ENCODE results near the gene SLC25A21.

SLC25A21 gene

GRCh38 chr14:37122288-37122687 is 50.1 kb downstream of the SLC25A21 start:
- Histone ChIP-seq H3K18ac (ENCODE audit: low read length) (no peak overlapping the region), H2BK120ac (ENCODE audit: low read depth, low read length) (no peak overlapping the region), H3K4me2 (ENCODE audit: insufficient read depth, low read length, poor library complexity, severe bottlenecking) (no peak overlapping the region), H3K4me3 (ENCODE audit: low read length in 2 of 2) (no peak overlapping the region), H3K79me1 (ENCODE audit: low read depth, low read length) (no peaks in the 10 kb centered on the region), H2BK12ac (ENCODE audit: low read length) (no peak overlapping the region), H2BK15ac (ENCODE audit: low read length) (no peak overlapping the region), H3K27ac (replicated peaks; ENCODE audit: low read length) (no peak overlapping the region), H3K36me3 (replicated peaks in 1 of 2; ENCODE audit: control insufficient read depth in 2 of 2, insufficient read depth in 2 of 2, low read length in 2 of 2) (no peaks in the 10 kb centered on the region), H3K23ac (ENCODE audit: low read depth, low read length, poor library complexity) (no peak overlapping the region), H2AFZ (ENCODE audit: low read length) (no peak overlapping the region), H4K8ac (ENCODE audit: low read depth, low read length) (no peak overlapping the region), H3K9ac (ENCODE audit: low read depth, low read length, poor library complexity) (no peak overlapping the region), H3K4me1 (ENCODE audit: control insufficient read depth in 2 of 2, insufficient read depth in 1 of 2, low read depth in 1 of 2, low read length in 2 of 2) (peaks cover 0 to 2% of the 10 kb centered on the region in 2 donors), H2BK5ac (ENCODE audit: low read length) (no peak overlapping the region), H2AK5ac (ENCODE audit: low read depth, low read length) (no peak overlapping the region), H3K27me3 (ENCODE audit: control insufficient read depth in 3 of 3, insufficient read depth in 3 of 3, low read depth in 1 of 3, low read length in 3 of 3) (no peaks in the 10 kb centered on the region), H3K14ac (ENCODE audit: low read length) (no peak overlapping the region), H3K4ac (ENCODE audit: low read length) (no peak overlapping the region), H4K91ac (ENCODE audit: low read depth, low read length, poor library complexity) (no peak overlapping the region), H3K9me3 (replicated peaks in 1 of 2; ENCODE audit: control insufficient read depth in 2 of 2, insufficient read depth in 1 of 2, low read depth in 1 of 2, low read length in 2 of 2) (peaks cover 0 to 7% of the 10 kb centered on the region in 2 donors)
- WGBS, 2 donors (ENCODE audit: extremely low coverage in 2 of 2, insufficient read length in 2 of 2, insufficient replicate concordance in 1 of 2), result no CpG with 5 or more reads among the region's 3 CpGs
- no peak for DNase-seq (ENCODE audit: low spot score)

GRCh38 chr14:37118673-37119366 is 53.6 kb downstream of the SLC25A21 start:
- Histone ChIP-seq H2BK12ac (ENCODE audit: low read length) (no peak overlapping the region), H3K79me1 (ENCODE audit: low read depth, low read length) (no peaks in the 10 kb centered on the region), H3K18ac (ENCODE audit: low read length) (no peak overlapping the region), H3K14ac (ENCODE audit: low read length) (no peak overlapping the region), H3K27me3 (ENCODE audit: control insufficient read depth in 3 of 3, insufficient read depth in 3 of 3, low read depth in 1 of 3, low read length in 3 of 3) (no peaks in the 10 kb centered on the region), H2BK15ac (ENCODE audit: low read length) (no peak overlapping the region), H4K8ac (ENCODE audit: low read depth, low read length) (no peak overlapping the region), H3K4me3 (ENCODE audit: low read length in 2 of 2) (no peak overlapping the region), H3K9ac (ENCODE audit: low read depth, low read length, poor library complexity) (no peak overlapping the region), H3K4me1 (ENCODE audit: control insufficient read depth in 2 of 2, insufficient read depth in 1 of 2, low read depth in 1 of 2, low read length in 2 of 2) (peaks cover 0 to 2% of the 10 kb centered on the region in 2 donors), H2BK120ac (ENCODE audit: low read depth, low read length) (no peak overlapping the region), H4K91ac (ENCODE audit: low read depth, low read length, poor library complexity) (no peak overlapping the region), H3K36me3 (replicated peaks in 1 of 2; ENCODE audit: control insufficient read depth in 2 of 2, insufficient read depth in 2 of 2, low read length in 2 of 2) (no peaks in the 10 kb centered on the region), H3K4ac (ENCODE audit: low read length) (no peak overlapping the region), H2AK5ac (ENCODE audit: low read depth, low read length) (no peak overlapping the region), H2AFZ (ENCODE audit: low read length) (no peak overlapping the region), H3K4me2 (ENCODE audit: insufficient read depth, low read length, poor library complexity, severe bottlenecking) (no peak overlapping the region), H2BK5ac (ENCODE audit: low read length) (no peak overlapping the region), H3K9me3 (replicated peaks in 1 of 2; ENCODE audit: control insufficient read depth in 2 of 2, insufficient read depth in 1 of 2, low read depth in 1 of 2, low read length in 2 of 2) (peaks cover 0 to 7% of the 10 kb centered on the region in 2 donors), H3K27ac (replicated peaks; ENCODE audit: low read length) (no peak overlapping the region), H3K23ac (ENCODE audit: low read depth, low read length, poor library complexity) (no peak overlapping the region)
- no peak for DNase-seq (ENCODE audit: low spot score)
- no CpG with 5 or more reads among the region's 4 CpGs for WGBS, 2 donors (ENCODE audit: extremely low coverage in 2 of 2, insufficient read length in 2 of 2, insufficient replicate concordance in 1 of 2)

GRCh38 chr14:37116933-37117849 is 55.2 kb downstream of the SLC25A21 start:
- no peaks in the 10 kb centered on the region for H3K36me3 ChIP-seq (replicated peaks in 1 of 2; ENCODE audit: control insufficient read depth in 2 of 2, insufficient read depth in 2 of 2, low read length in 2 of 2)
- no CpG with 5 or more reads among the region's 5 CpGs for WGBS, 2 donors (ENCODE audit: extremely low coverage in 2 of 2, insufficient read length in 2 of 2, insufficient replicate concordance in 1 of 2)
- no peaks in the 10 kb centered on the region for H3K4me1 ChIP-seq (ENCODE audit: control insufficient read depth in 2 of 2, insufficient read depth in 1 of 2, low read depth in 1 of 2, low read length in 2 of 2)
- H3K18ac ChIP-seq (ENCODE audit: low read length), result no peak overlapping the region
- no peak overlapping the region for H3K27ac ChIP-seq (replicated peaks; ENCODE audit: low read length)
- H2AK5ac ChIP-seq (ENCODE audit: low read depth, low read length), result no peak overlapping the region
- no peak for DNase-seq (ENCODE audit: low spot score)
- no peak overlapping the region for H3K9ac ChIP-seq (ENCODE audit: low read depth, low read length, poor library complexity)
- no peaks in the 10 kb centered on the region for H3K27me3 ChIP-seq (ENCODE audit: control insufficient read depth in 3 of 3, insufficient read depth in 3 of 3, low read depth in 1 of 3, low read length in 3 of 3)
- H3K14ac ChIP-seq (ENCODE audit: low read length), result no peak overlapping the region
- no peak overlapping the region for H2BK120ac ChIP-seq (ENCODE audit: low read depth, low read length)
- H2BK12ac ChIP-seq (ENCODE audit: low read length), result no peak overlapping the region
- H4K91ac ChIP-seq (ENCODE audit: low read depth, low read length, poor library complexity), result no peak overlapping the region
- H4K8ac ChIP-seq (ENCODE audit: low read depth, low read length), result no peak overlapping the region
- H2AFZ ChIP-seq (ENCODE audit: low read length), result no peak overlapping the region
- no peak overlapping the region for H3K23ac ChIP-seq (ENCODE audit: low read depth, low read length, poor library complexity)
- peaks cover 0 to 7% of the 10 kb centered on the region in 2 donors for H3K9me3 ChIP-seq (replicated peaks in 1 of 2; ENCODE audit: control insufficient read depth in 2 of 2, insufficient read depth in 1 of 2, low read depth in 1 of 2, low read length in 2 of 2)
- H3K4ac ChIP-seq (ENCODE audit: low read length), result no peak overlapping the region
- no peak overlapping the region for H3K4me3 ChIP-seq (ENCODE audit: low read length in 2 of 2)
- H2BK5ac ChIP-seq (ENCODE audit: low read length), result no peak overlapping the region
- no peak overlapping the region for H3K4me2 ChIP-seq (ENCODE audit: insufficient read depth, low read length, poor library complexity, severe bottlenecking)
- H2BK15ac ChIP-seq (ENCODE audit: low read length), result no peak overlapping the region
- H3K79me1 ChIP-seq (ENCODE audit: low read depth, low read length), result no peaks in the 10 kb centered on the region

- H3K14ac ChIP-seq (ENCODE audit: low read length), result no peak overlapping the region
- H3K9ac ChIP-seq (ENCODE audit: low read depth, low read length, poor library complexity), result no peak overlapping the region
- H3K9me3 ChIP-seq (replicated peaks in 1 of 2; ENCODE audit: control insufficient read depth in 2 of 2, insufficient read depth in 1 of 2, low read depth in 1 of 2, low read length in 2 of 2), result peaks cover 0 to 7% of the 10 kb centered on the region in 2 donors
- H3K18ac ChIP-seq (ENCODE audit: low read length), result no peak overlapping the region
- no peak overlapping the region for H3K4me2 ChIP-seq (ENCODE audit: insufficient read depth, low read length, poor library complexity, severe bottlenecking)
- no peaks in the 10 kb centered on the region for H3K36me3 ChIP-seq (replicated peaks in 1 of 2; ENCODE audit: control insufficient read depth in 2 of 2, insufficient read depth in 2 of 2, low read length in 2 of 2)
- H2BK12ac ChIP-seq (ENCODE audit: low read length), result no peak overlapping the region
- H4K91ac ChIP-seq (ENCODE audit: low read depth, low read length, poor library complexity), result no peak overlapping the region
- no peak overlapping the region for H3K4me3 ChIP-seq (ENCODE audit: low read length in 2 of 2)
- no peak overlapping the region for H2AK5ac ChIP-seq (ENCODE audit: low read depth, low read length)
- H3K27me3 ChIP-seq (ENCODE audit: control insufficient read depth in 3 of 3, insufficient read depth in 3 of 3, low read depth in 1 of 3, low read length in 3 of 3), result no peaks in the 10 kb centered on the region
- H2BK5ac ChIP-seq (ENCODE audit: low read length), result no peak overlapping the region
- H3K23ac ChIP-seq (ENCODE audit: low read depth, low read length, poor library complexity), result no peak overlapping the region
- H3K4ac ChIP-seq (ENCODE audit: low read length), result no peak overlapping the region
- no peak overlapping the region for H2AFZ ChIP-seq (ENCODE audit: low read length)
- no peak overlapping the region for H3K27ac ChIP-seq (replicated peaks; ENCODE audit: low read length)
- no peak overlapping the region for H2BK15ac ChIP-seq (ENCODE audit: low read length)
- no peak overlapping the region for H2BK120ac ChIP-seq (ENCODE audit: low read depth, low read length)
- no peaks in the 10 kb centered on the region for H3K4me1 ChIP-seq (ENCODE audit: control insufficient read depth in 2 of 2, insufficient read depth in 1 of 2, low read depth in 1 of 2, low read length in 2 of 2)
- H3K79me1 ChIP-seq (ENCODE audit: low read depth, low read length), result no peaks in the 10 kb centered on the region
- DNase-seq (ENCODE audit: low spot score), result no peak
- WGBS, 2 donors (ENCODE audit: extremely low coverage in 2 of 2, insufficient read length in 2 of 2, insufficient replicate concordance in 1 of 2), result no CpG with 5 or more reads among the region's 1 CpG
- no peak overlapping the region for H4K8ac ChIP-seq (ENCODE audit: low read depth, low read length)
These were observed 57.0 kb downstream of the SLC25A21 start for GRCh38 chr14:37115406-37115805.

Measured in neuronal stem cell (in vitro differentiated cells).